ENCODE results near the gene BICC1.

DNA sequence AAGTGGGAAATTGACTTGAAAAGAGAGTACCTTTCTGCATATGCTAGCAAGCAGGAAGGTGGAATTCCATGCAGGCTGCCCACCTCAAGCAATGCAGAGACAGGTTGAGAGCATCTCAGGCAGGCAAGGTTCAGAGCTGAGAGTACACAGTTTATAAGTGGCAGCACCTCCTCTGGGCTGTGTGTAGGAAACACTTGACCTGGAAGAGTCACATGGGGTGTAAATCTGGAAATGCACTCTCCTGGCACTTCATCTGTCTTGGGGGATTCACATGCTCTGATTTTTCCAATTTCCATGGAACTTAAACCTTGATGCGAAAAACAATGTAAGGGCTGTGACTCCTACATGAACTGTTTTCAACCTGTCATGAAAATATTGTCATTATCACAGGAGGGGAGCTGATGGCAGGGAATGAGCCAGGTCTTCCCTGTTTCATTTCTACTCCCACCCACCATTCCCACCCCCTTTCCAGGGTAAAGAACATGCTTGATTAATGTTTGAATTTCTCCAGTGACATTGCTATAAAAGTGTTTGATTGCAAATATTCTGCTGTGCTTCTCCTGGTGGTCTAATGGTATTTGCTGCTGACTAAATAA is 328.3 kb downstream of the BICC1 start:
- TF ChIP-seq, protein P1, sequence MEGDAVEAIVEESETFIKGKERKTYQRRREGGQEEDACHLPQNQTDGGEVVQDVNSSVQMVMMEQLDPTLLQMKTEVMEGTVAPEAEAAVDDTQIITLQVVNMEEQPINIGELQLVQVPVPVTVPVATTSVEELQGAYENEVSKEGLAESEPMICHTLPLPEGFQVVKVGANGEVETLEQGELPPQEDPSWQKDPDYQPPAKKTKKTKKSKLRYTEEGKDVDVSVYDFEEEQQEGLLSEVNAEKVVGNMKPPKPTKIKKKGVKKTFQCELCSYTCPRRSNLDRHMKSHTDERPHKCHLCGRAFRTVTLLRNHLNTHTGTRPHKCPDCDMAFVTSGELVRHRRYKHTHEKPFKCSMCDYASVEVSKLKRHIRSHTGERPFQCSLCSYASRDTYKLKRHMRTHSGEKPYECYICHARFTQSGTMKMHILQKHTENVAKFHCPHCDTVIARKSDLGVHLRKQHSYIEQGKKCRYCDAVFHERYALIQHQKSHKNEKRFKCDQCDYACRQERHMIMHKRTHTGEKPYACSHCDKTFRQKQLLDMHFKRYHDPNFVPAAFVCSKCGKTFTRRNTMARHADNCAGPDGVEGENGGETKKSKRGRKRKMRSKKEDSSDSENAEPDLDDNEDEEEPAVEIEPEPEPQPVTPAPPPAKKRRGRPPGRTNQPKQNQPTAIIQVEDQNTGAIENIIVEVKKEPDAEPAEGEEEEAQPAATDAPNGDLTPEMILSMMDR (IDR thresholded peaks at IDR 0.05): no peak
- TF ChIP-seq POLR2A (IDR thresholded peaks at IDR 0.05): no peak
